Endothelial cell (in vitro differentiated cells): ENCODE data around the gene ITGAD. TPM values are rescaled to one million over a fixed set of nuclear protein-coding genes. Genes with fewer than 3 reads are reported as not detected.

ENCODE experiments used
- DNase-seq: peaks from one replicate; pipeline ENCODE4 v3.0.0; 2021; ENCODE audit warnings: low spot score
- H3K27ac Mint-ChIP-seq: one replicate; pipeline ENCODE4 v1.8.0; 2021; ENCODE audit warnings: mixed read lengths, inconsistent platforms; ENCODE audit not compliant: unreplicated experiment
- H3K27me3 Mint-ChIP-seq: one replicate; pipeline ENCODE4 v1.8.0; 2021; ENCODE audit warnings: mild to moderate bottlenecking, moderate library complexity, mixed read lengths, inconsistent platforms; ENCODE audit not compliant: unreplicated experiment
- H3K36me3 Mint-ChIP-seq: one replicate; pipeline ENCODE4 v1.8.0; 2021; ENCODE audit warnings: mild to moderate bottlenecking, low read depth, mixed read lengths, inconsistent platforms; ENCODE audit not compliant: unreplicated experiment
- H3K4me1 Mint-ChIP-seq: one replicate; pipeline ENCODE4 v1.8.0; 2021; ENCODE audit warnings: mild to moderate bottlenecking, mixed read lengths, inconsistent platforms; ENCODE audit not compliant: unreplicated experiment
- H3K4me3 Mint-ChIP-seq: one replicate; pipeline ENCODE4 v1.8.0; 2021; ENCODE audit warnings: mild to moderate bottlenecking, mixed read lengths, inconsistent platforms; ENCODE audit not compliant: unreplicated experiment
- H3K9me3 Mint-ChIP-seq: one replicate; pipeline ENCODE4 v1.8.0; 2021; ENCODE audit warnings: mixed read lengths, inconsistent platforms; ENCODE audit not compliant: unreplicated experiment
- total RNA-seq: library from RNA; stranded (reverse); fragmentation: NEBNext Ultra II Directional; extraction: Animal tissue kit (Norgen Biotek cat#: 25700); gene quantifications from one replicate; pipeline ENCODE4 v1.2.1, GENCODE V29; 2021; ENCODE audit not compliant: unreplicated experiment
- TF ChIP-seq, protein P1 (sequence below): fragments of 200-600 bp; sonication (generic); IDR thresholded peaks from one replicate; pipeline ENCODE4 v1.5.0; 2021; ENCODE audit warnings: antibody characterized with exemption; ENCODE audit not compliant: unreplicated experiment

The ITGAD gene
- total RNA-seq, 1 donor from 2014 or later = not detected

DNA sequence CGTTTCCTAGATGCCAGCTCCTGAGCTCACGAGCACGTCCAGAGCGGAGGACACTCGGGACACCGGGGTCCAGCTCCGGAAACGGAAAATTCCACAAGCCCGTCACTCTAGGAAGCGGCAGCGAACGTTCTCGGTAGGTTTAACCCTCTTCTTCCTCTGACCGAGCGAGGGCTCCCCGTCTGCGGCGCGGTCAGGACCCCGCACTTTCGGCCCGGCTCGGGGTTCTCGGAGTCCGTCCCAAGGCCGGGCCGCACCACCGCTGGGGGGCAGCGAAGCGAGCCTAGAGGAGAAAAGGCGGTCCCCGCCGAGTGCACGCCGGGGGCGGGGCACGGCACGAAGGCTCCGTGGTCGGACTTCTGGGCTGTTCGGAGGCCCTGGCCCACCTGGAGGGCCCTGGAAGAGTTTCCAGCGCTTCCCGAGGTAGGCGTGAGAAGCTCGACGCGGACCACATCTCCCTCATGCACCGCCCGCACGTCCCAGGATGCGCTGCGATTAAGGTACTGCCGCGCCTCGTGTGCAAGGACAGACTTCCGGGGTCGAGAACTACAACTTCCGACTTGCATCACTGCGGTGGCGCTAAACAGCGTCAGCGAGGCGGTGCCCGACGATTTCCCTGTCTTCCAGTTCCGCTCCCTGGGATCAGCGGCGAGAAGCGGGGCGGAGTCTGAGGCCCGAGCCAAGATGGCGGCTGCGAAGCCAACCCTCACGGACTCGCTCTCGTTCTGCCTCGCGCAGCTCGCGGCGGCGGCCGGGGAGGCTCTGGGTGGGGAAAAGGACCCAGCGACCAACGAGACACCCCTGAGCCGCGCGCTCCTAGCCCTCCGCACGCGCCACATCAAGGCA is 65.9 kb downstream of the ITGAD start, which contains the start of gene ARMC5:
Gene ARMC5, plus strand, starts transcription at position 658 of the 843 bp plus-strand sequence. Its CDS starts 24 bp downstream, at position 682.
- Mint-ChIP-seq H3K4me3 (peak within 1 kb of the TSS; percentile 94), H3K9me3 (no peaks in the 10 kb centered on the region), H3K27me3 (peaks cover 26% of the 10 kb centered on the region), H3K4me1 (peaks cover 21% of the 10 kb centered on the region), H3K36me3 (peaks cover 4% of the 10 kb centered on the region), H3K27ac (peak within 1 kb of the TSS; percentile 93)
- DNase-seq = peak; percentile 90
- TF ChIP-seq, protein P1, sequence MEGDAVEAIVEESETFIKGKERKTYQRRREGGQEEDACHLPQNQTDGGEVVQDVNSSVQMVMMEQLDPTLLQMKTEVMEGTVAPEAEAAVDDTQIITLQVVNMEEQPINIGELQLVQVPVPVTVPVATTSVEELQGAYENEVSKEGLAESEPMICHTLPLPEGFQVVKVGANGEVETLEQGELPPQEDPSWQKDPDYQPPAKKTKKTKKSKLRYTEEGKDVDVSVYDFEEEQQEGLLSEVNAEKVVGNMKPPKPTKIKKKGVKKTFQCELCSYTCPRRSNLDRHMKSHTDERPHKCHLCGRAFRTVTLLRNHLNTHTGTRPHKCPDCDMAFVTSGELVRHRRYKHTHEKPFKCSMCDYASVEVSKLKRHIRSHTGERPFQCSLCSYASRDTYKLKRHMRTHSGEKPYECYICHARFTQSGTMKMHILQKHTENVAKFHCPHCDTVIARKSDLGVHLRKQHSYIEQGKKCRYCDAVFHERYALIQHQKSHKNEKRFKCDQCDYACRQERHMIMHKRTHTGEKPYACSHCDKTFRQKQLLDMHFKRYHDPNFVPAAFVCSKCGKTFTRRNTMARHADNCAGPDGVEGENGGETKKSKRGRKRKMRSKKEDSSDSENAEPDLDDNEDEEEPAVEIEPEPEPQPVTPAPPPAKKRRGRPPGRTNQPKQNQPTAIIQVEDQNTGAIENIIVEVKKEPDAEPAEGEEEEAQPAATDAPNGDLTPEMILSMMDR = no peak

DNA sequence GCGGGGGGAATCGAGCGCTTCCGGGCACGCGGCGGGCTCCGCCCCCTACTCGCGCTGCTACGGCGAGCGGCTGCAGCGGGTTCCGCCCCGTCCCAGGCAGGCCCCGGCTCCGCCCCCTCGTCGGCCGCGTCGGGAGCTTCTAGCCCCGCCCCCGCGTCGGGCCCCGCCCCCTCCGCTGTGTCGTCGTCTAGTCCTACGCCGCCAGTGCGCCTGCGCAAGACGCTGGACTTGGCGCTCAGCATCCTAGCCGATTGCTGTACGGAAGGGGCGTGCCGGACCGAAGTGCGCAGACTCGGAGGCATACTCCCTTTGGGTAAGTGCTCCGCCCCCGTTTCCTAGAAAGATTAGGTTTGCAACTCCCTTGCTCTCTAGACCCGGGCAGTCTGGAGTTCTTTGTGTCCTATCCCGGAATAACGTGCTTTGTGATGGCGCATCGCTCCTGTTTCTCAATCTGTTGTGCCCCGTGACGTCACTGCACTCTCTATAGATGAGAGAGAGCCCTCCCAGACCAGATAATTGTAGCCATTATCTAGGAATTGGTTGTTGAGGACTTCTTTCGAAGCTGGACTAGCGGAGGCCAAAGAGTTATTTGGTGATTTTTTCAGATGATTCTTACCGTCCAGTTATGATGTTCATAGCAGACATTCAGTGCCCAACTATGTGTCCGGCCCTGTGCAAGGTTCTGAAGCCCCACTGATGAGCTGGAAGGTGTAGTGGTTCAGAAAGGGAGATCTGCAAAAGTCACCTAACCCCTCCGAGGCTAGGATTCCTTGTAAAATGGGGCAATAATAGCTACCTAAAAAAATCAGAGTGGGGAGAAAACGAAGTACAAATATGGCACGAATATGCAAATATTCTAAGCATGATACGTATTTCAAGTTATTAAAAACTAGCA is 66.8 kb downstream of the ITGAD start:
- Mint-ChIP-seq H3K4me1 (peaks cover 20% of the 10 kb centered on the region), H3K27me3 (peaks cover 27% of the 10 kb centered on the region), H3K9me3 (no peaks in the 10 kb centered on the region), H3K27ac (peak overlapping the region; percentile 93), H3K4me3 (peak overlapping the region; percentile 91), H3K36me3 (peaks cover 5% of the 10 kb centered on the region)
- TF ChIP-seq, protein P1 = no peak
- peak; percentile 100 for DNase-seq

DNA sequence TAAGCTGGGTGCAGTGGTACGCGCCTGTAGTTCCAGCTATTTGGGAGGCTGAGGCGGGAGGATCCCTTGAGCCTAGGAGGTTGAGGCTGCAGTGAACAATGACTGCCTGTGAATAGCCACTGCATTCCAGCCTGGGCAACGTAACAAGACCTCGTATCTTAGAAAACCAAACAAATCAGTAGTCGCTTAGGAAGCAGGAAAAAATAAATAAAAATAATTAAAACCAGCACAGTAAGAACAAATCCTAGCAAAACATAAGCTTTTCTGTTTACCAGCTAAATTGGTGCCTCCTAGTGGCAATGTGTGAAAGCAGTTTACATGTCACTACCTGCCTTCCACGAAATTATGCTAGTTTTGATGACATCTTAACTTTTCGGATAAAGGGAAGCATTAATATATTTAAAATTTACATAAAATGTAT is 67.5 kb downstream of the ITGAD start:
- TF ChIP-seq, protein P1 = peak; percentile 57
- Mint-ChIP-seq H3K27ac (peak overlapping the region; percentile 93), H3K9me3 (no peaks in the 10 kb centered on the region), H3K4me3 (peak overlapping the region; percentile 89), H3K27me3 (peaks cover 33% of the 10 kb centered on the region), H3K36me3 (peaks cover 12% of the 10 kb centered on the region), H3K4me1 (peaks cover 16% of the 10 kb centered on the region)
- no peak for DNase-seq

DNA sequence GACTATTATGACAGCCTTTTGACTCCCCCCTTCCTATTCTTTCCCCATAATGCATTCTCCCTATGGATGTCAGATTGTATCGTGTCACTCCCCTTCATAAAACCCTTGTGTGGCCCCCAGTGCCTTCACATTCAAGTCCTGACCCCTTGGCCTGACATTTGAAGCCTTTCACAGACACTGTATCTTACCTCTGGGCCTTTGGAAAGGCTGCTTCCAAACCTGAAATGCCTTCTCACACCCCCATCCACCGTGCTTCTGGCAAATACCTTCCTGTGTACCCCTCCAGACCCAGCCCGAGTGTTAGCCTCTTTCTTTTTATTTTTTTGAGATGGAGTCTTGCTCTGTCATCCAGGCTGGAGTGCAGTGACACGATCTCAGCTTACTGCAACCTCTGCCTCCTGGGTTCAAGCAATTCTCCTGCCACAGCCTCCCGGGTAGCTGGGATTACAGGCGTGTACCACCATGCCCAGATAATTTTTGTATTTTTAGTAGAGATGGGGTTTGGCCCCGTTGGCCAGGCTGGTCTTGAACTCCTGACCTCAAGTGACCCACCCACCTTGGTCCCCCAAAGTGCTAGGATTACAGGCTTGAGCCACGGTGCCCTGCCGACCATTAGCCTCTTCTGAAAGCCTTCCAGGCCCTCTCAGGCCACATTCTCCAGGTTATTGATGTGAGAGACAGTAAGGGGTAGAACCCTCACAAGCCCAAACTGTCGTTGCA is 68.2 kb downstream of the ITGAD start:
- Mint-ChIP-seq H3K9me3 (no peaks in the 10 kb centered on the region), H3K4me1 (peaks cover 12% of the 10 kb centered on the region), H3K27ac (peak overlapping the region; percentile 84), H3K4me3 (peak overlapping the region; percentile 74), H3K36me3 (peaks cover 12% of the 10 kb centered on the region), H3K27me3 (peaks cover 30% of the 10 kb centered on the region)
- no peak for DNase-seq
- TF ChIP-seq, protein P1 = no peak
